Prostate gland (tissue), 2 donors: ENCODE results near the gene TECPR2. TPM values are rescaled to one million over a fixed set of nuclear protein-coding genes. Genes with fewer than 3 reads are reported as not detected.
A peak's percentile ranks its signal among the peaks of the same experiment; 100 is the strongest.

Experiments used
- DNase-seq: peaks from one replicate; pipeline ENCODE4 v3.0.0-alpha.2; 2019; ENCODE audit warnings: low spot score
- H3K27ac ChIP-seq, 2 donors: fragments of 200-600 bp; sonication (generic); 2 replicates each; pipeline ENCODE4 v1.5.1; 2017 to 2019
- H3K27me3 ChIP-seq: fragments of 200-600 bp; sonication (generic); replicated peaks from 2 replicates; pipeline ENCODE4 v1.5.1; 2019; ENCODE audit not compliant: insufficient read depth
- H3K36me3 ChIP-seq, 2 donors: fragments of 200-600 bp; sonication (generic); 1 replicate in 1 of 2; 2 replicates in 1 of 2; pipeline versions ENCODE4 v1.5.1 to v1.8.1; 2017 to 2019
- H3K4me1 ChIP-seq: fragments of 200-600 bp; sonication (generic); replicated peaks from 2 replicates; pipeline ENCODE4 v1.5.1; 2019
- H3K4me3 ChIP-seq, 2 donors: fragments of 200-600 bp; sonication (generic); 2 replicates each; pipeline ENCODE4 v1.5.1; 2017 to 2019
- H3K9me3 ChIP-seq: fragments of 200-600 bp; sonication (generic); 2 replicates; pipeline ENCODE4 v1.5.1; 2017
- POLR2A ChIP-seq: fragments of 450-650 bp; IDR thresholded peaks from one replicate; pipeline ENCODE4 v1.6.1; 2016; ENCODE audit warnings: antibody characterized with exemption, mild to moderate bottlenecking
- POLR2AphosphoS5 ChIP-seq: sonication (generic); formaldehyde crosslinking; IDR thresholded peaks from one replicate; pipeline ENCODE4 v1.6.1; 2017; ENCODE audit warnings: antibody characterized with exemption
- WGBS: methylation state at CpG from one replicate; pipeline ENCODE4 v1.1.5; 2018; 5-methylcytosine and 5-hydroxymethylcytosine counted together
- intact Hi-C: fragments of 100-400 bp; cut with DNase I; formaldehyde crosslinking; loops from one replicate; pipeline ENCODE4 v1.14.2; 2022
- total RNA-seq, 2 donors: library from RNA; depleted of rRNA; stranded (reverse); fragments of >200 nt; gene quantifications; one replicate each; pipeline ENCODE4 v1.1.0, GENCODE V29; 2016
- TF ChIP-seq, protein P1 (sequence below), 4 experiments: fragments of 200-600 bp in 2 of 4; fragments of 450-650 bp in 2 of 4; sonication (generic) in 2 of 4; IDR thresholded peaks; 1 replicate in 3 of 4; 2 replicates in 1 of 4; pipeline ENCODE4 v1.5.1; 2016 to 2019; ENCODE audit warnings: antibody characterized with exemption in 4 of 4, mild to moderate bottlenecking in 2 of 4, moderate library complexity in 2 of 4

Gene TECPR2
- total RNA-seq, 2 donors from 2014 or later: 12.9 to 45.0 TPM

DNA sequence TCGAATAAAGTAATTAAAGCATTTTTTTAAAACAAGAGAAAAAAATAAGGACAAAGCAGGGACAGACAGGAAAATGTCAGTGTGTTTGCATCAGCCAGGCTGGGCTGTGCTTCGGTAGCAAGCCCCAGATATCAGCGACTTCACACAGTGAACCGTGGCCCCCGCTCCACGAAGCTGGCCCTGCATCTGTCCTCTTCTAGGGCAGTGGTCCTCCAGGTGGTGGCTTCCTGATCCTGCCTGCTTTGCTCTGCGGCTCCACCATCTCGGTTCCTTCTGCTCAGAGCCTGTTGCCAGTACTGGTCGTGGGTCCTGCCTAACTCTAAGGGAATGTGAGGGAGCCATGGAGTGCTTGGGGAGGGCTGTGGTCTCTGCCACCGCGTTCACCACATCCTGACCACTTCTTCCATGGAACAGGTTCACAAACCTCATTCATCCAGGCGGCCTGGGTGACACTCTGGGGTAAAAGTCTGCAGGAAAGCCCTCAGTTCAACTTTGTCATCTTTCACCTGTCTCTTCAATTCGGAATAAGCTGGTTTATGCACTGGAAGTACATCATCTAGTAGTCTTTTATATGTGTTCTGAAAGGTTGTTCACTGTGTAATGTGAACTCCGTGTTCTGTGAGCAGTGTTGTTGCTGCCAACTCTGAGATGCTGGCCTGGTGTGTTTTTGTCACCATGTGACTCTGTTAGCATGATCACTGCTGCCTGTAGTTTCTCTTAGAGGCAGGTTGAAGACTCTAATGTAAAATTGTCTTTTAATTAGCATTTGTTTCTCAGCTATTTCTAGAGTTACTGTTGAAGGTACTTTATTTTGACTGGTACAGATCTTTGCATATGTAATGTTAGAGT, 99.0 kb downstream of the TECPR2 start:
- no peaks in the 10 kb centered on the region for H3K4me1 ChIP-seq
- no peaks in the 10 kb centered on the region for H3K9me3 ChIP-seq
- DNase-seq: peak; percentile 28
- peak overlapping the region in 1 of 2 donors; percentile 35 for H3K27ac ChIP-seq
- no peaks in the 10 kb centered on the region for H3K36me3 ChIP-seq
- WGBS: 62% methylated on average over 14 of the region's 14 CpGs
- TF ChIP-seq, protein P1, sequence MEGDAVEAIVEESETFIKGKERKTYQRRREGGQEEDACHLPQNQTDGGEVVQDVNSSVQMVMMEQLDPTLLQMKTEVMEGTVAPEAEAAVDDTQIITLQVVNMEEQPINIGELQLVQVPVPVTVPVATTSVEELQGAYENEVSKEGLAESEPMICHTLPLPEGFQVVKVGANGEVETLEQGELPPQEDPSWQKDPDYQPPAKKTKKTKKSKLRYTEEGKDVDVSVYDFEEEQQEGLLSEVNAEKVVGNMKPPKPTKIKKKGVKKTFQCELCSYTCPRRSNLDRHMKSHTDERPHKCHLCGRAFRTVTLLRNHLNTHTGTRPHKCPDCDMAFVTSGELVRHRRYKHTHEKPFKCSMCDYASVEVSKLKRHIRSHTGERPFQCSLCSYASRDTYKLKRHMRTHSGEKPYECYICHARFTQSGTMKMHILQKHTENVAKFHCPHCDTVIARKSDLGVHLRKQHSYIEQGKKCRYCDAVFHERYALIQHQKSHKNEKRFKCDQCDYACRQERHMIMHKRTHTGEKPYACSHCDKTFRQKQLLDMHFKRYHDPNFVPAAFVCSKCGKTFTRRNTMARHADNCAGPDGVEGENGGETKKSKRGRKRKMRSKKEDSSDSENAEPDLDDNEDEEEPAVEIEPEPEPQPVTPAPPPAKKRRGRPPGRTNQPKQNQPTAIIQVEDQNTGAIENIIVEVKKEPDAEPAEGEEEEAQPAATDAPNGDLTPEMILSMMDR (IDR thresholded peaks at IDR 0.05): no peak
- TF ChIP-seq POLR2AphosphoS5: peak; percentile 86
- intact Hi-C loops: no loop called here
- H3K27me3 ChIP-seq: no peaks in the 10 kb centered on the region
- no peak overlapping the region for H3K4me3 ChIP-seq

DNA sequence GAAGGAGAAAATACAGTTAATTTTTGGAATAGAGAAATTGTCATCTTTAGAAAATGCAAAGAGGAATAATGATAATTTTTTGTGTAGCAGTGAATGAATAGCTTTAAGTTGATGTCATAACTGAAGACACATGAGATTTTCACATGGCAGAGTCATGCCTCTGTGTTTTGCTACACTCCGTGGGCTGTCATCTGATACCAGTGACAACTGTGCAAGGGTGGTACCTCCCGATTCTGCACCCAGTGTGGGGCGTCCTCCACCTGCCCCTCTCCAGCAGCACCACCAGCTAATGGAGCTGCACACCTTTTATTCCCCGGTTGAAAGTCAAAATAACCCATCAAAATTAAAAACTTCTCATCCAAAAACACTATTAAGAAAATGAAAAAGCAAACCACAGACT, 99.7 kb downstream of the TECPR2 start:
- no peak for DNase-seq
- H3K27ac ChIP-seq: no peak overlapping the region
- WGBS: 76% methylated on average over 4 of the region's 4 CpGs
- H3K27me3 ChIP-seq: no peaks in the 10 kb centered on the region
- no peaks in the 10 kb centered on the region for H3K4me1 ChIP-seq
- no peak overlapping the region for H3K4me3 ChIP-seq
- H3K9me3 ChIP-seq: no peaks in the 10 kb centered on the region
- intact Hi-C loops: no loop called here
- TF ChIP-seq, protein P1 (IDR thresholded peaks at IDR 0.05): no peak
- TF ChIP-seq POLR2AphosphoS5 (no peak), POLR2A (no peak)
- H3K36me3 ChIP-seq: no peaks in the 10 kb centered on the region

DNA sequence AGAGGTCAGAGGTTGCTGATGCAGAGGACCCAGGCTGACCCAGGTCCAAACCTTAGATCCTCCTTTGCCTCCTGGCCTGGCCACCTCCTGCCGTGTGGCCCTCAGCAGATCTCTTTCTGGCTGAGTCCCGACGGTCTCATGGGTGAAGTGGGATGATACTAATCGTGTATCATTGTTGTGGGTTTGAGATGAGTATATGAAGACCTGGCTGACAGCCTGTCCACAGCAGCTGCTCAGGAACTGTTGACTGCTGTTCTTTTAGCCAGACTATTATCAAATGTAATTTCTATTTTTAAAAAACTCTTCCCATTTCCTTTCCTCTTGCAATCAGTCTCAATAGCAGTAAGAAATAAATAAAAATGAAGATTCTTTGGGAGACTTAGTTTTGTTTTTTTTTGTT, 101.3 kb downstream of the TECPR2 start:
- no peaks in the 10 kb centered on the region for H3K27me3 ChIP-seq
- no peak for DNase-seq
- WGBS: 96% methylated on average over 4 of the region's 4 CpGs
- H3K9me3 ChIP-seq: no peaks in the 10 kb centered on the region
- intact Hi-C loops: no loop called here
- H3K36me3 ChIP-seq: no peaks in the 10 kb centered on the region
- no peak for TF ChIP-seq POLR2A
- TF ChIP-seq, protein P1 (IDR thresholded peaks at IDR 0.05): no peak
- no peak for TF ChIP-seq POLR2AphosphoS5
- H3K4me3 ChIP-seq: no peak overlapping the region
- no peaks in the 10 kb centered on the region for H3K4me1 ChIP-seq
- H3K27ac ChIP-seq: no peak overlapping the region

DNA sequence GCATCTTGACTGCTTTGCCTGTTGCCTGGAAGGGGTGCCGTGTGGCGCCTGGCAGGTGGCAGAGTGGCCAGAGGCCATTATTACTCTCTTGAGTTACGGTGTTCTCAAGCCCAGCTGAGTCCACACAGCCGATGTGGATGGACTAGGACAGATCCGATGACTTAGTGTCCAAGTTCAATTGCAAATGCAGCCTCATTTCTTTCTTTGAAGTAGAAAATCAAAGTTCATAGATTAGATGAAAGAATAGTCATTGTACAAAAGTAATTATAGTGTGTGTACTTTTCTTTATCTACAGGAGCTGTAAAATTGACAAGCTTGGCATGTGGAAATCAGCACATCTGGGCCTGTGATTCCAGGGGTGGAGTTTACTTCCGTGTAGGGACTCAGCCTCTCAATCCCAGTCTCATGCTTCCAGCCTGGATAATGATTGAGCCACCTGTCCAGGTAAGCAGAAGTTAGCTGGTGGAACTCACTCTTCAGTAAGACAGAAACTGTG, 102.2 kb downstream of the TECPR2 start:
- Histone ChIP-seq H3K27me3 (no peaks in the 10 kb centered on the region), H3K9me3 (no peaks in the 10 kb centered on the region), H3K27ac (no peak overlapping the region), H3K36me3 (no peaks in the 10 kb centered on the region), H3K4me3 (no peak overlapping the region), H3K4me1 (no peaks in the 10 kb centered on the region)
- 63% methylated on average over 6 of the region's 6 CpGs for WGBS
- intact Hi-C loops: no loop called here
- TF ChIP-seq, protein P1 (IDR thresholded peaks at IDR 0.05): no peak
- TF ChIP-seq POLR2AphosphoS5 (no peak), POLR2A (no peak)
- DNase-seq: no peak

DNA sequence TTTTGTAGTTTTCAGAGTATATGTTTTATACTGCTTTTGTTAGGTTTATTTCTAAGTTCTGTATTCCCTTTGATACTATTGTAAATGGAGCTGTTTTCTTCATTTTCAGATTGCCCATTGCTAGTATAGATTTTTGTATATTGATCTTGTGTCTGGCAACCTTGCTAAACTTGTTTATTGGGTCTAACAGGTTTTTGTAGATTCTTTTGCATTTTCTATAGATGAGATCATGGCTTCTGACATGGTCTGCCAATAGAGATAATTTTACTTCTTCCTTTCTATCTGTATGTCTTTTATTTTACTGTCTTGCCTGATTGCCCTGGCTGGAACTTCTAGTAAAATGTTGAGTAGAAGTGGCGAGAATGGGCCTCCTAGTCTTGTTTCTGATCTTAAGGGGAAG, 106.5 kb downstream of the TECPR2 start:
- 77% methylated on average over 1 of the region's 1 CpG for WGBS
- no peak for DNase-seq
- peaks cover 11% of the 10 kb centered on the region for H3K4me1 ChIP-seq
- H3K36me3 ChIP-seq: no peaks in the 10 kb centered on the region
- TF ChIP-seq, protein P1 (IDR thresholded peaks at IDR 0.05): no peak
- no peak for TF ChIP-seq POLR2AphosphoS5
- TF ChIP-seq POLR2A: no peak
- no peak overlapping the region for H3K4me3 ChIP-seq
- intact Hi-C loops: no loop called here
- no peak overlapping the region for H3K27ac ChIP-seq
- no peaks in the 10 kb centered on the region for H3K27me3 ChIP-seq
- no peaks in the 10 kb centered on the region for H3K9me3 ChIP-seq
